ENCODE data around the gene TDP1. TPM values are rescaled to one million over a fixed set of nuclear protein-coding genes. Genes with fewer than 3 reads are reported as not detected.

Gene TDP1
- total and polyA plus RNA-seq, 2 experiments from 2014 or later: 23.0 to 63.6 TPM

DNA sequence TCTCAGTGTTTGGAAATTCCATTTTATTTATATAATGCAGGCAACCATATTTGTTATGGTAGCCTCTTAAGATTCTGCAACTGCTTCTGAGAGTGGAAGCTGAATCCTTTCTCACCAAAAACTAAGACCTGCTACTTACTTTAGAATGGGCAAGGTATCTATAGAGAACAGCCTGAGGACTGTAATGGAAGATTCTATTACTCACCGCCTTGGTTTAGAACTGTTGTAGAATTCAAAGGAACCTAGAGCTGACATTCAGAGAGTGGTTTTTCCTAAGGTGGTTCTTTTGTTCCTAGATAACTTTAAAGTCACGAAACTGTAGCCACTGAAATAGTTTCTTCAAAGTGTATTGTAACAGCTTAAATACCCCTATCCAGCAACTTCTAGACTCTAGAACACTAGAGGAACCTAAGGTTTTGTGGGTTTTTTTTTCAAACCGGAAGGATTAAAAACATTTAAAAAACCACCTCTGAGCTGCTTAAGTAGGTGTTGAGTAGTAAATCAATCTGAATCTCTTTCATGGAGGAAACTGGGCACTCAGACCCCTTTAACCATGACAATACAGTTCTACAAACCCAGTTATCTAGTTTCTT, 4.2 kb downstream of the TDP1 start:
- no peak overlapping the region for H3K27ac ChIP-seq (ENCODE audit: low read depth)
- no peak for TF ChIP-seq EZH2 (IDR thresholded peaks at IDR 0.05; ENCODE audit: low read depth, unreplicated experiment)

DNA sequence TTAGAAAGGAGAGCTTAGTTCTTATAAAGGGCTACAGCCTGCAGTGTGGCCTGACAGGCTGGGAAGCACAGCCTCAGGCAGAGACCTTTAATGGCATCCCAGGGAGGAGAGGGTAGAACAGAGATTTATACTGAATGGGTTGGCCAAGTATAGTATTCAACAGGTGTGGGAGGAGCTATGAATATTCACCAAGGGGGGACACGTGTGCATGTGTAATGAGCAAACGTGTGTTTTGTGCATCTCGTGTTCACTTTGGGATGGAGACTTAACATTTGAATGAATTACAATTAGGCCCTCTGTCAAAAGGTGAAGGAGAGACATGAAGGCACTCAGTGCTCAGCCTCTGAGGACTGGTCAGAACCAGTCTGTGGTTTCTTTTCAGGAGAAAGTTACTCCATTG, 5.2 kb downstream of the TDP1 start:
- ATAC-seq (no peak), DNase-seq (ENCODE audit: low spot score) (peak; percentile 6)
- no peak overlapping the region for H3K27ac ChIP-seq (ENCODE audit: low read depth)
- no peak overlapping the region; the same call in 1 of the 2 replicates for H3K27ac Mint-ChIP-seq
- H4K20me1 ChIP-seq (replicated peaks; ENCODE audit: insufficient read depth): peaks cover 11% of the 10 kb centered on the region
- H3K9me2 ChIP-seq (ENCODE audit: insufficient read depth): no peaks in the 10 kb centered on the region
- TF ChIP-seq STAT1 (IDR thresholded peaks at IDR 0.05; ENCODE audit: unreplicated experiment) (no peak), POLR2AphosphoS5 (IDR thresholded peaks at IDR 0.05; ENCODE audit: low read depth) (no peak), JUNB (IDR thresholded peaks at IDR 0.05; ENCODE audit: unreplicated experiment) (no peak), CREB1 (CRISPR knock-in tag; IDR thresholded peaks at IDR 0.05; ENCODE audit: low read depth) (no peak), ZNF331 (CRISPR knock-in tag; IDR thresholded peaks at IDR 0.05; ENCODE audit: low read depth) (no peak)
- TF ChIP-seq, protein P1, sequence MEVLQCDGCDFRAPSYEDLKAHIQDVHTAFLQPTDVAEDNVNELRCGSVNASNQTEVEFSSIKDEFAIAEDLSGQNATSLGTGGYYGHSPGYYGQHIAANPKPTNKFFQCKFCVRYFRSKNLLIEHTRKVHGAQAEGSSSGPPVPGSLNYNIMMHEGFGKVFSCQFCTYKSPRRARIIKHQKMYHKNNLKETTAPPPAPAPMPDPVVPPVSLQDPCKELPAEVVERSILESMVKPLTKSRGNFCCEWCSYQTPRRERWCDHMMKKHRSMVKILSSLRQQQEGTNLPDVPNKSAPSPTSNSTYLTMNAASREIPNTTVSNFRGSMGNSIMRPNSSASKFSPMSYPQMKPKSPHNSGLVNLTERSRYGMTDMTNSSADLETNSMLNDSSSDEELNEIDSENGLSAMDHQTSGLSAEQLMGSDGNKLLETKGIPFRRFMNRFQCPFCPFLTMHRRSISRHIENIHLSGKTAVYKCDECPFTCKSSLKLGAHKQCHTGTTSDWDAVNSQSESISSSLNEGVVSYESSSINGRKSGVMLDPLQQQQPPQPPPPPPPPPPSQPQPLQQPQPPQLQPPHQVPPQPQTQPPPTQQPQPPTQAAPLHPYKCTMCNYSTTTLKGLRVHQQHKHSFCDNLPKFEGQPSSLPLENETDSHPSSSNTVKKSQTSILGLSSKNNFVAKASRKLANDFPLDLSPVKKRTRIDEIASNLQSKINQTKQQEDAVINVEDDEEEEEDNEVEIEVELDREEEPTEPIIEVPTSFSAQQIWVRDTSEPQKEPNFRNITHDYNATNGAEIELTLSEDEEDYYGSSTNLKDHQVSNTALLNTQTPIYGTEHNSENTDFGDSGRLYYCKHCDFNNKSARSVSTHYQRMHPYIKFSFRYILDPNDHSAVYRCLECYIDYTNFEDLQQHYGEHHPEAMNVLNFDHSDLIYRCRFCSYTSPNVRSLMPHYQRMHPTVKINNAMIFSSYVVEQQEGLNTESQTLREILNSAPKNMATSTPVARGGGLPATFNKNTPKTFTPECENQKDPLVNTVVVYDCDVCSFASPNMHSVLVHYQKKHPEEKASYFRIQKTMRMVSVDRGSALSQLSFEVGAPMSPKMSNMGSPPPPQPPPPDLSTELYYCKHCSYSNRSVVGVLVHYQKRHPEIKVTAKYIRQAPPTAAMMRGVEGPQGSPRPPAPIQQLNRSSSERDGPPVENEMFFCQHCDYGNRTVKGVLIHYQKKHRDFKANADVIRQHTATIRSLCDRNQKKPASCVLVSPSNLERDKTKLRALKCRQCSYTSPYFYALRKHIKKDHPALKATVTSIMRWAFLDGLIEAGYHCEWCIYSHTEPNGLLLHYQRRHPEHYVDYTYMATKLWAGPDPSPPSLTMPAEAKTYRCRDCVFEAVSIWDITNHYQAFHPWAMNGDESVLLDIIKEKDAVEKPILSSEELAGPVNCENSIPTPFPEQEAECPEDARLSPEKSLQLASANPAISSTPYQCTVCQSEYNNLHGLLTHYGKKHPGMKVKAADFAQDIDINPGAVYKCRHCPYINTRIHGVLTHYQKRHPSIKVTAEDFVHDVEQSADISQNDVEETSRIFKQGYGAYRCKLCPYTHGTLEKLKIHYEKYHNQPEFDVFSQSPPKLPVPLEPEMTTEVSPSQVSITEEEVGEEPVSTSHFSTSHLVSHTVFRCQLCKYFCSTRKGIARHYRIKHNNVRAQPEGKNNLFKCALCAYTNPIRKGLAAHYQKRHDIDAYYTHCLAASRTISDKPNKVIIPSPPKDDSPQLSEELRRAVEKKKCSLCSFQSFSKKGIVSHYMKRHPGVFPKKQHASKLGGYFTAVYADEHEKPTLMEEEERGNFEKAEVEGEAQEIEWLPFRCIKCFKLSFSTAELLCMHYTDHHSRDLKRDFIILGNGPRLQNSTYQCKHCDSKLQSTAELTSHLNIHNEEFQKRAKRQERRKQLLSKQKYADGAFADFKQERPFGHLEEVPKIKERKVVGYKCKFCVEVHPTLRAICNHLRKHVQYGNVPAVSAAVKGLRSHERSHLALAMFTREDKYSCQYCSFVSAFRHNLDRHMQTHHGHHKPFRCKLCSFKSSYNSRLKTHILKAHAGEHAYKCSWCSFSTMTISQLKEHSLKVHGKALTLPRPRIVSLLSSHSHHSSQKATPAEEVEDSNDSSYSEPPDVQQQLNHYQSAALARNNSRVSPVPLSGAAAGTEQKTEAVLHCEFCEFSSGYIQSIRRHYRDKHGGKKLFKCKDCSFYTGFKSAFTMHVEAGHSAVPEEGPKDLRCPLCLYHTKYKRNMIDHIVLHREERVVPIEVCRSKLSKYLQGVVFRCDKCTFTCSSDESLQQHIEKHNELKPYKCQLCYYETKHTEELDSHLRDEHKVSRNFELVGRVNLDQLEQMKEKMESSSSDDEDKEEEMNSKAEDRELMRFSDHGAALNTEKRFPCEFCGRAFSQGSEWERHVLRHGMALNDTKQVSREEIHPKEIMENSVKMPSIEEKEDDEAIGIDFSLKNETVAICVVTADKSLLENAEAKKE (CRISPR knock-in tag; IDR thresholded peaks at IDR 0.05): no peak
- TF ChIP-seq, protein P2, sequence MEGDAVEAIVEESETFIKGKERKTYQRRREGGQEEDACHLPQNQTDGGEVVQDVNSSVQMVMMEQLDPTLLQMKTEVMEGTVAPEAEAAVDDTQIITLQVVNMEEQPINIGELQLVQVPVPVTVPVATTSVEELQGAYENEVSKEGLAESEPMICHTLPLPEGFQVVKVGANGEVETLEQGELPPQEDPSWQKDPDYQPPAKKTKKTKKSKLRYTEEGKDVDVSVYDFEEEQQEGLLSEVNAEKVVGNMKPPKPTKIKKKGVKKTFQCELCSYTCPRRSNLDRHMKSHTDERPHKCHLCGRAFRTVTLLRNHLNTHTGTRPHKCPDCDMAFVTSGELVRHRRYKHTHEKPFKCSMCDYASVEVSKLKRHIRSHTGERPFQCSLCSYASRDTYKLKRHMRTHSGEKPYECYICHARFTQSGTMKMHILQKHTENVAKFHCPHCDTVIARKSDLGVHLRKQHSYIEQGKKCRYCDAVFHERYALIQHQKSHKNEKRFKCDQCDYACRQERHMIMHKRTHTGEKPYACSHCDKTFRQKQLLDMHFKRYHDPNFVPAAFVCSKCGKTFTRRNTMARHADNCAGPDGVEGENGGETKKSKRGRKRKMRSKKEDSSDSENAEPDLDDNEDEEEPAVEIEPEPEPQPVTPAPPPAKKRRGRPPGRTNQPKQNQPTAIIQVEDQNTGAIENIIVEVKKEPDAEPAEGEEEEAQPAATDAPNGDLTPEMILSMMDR (conservative IDR thresholded peaks at IDR 0.05; ENCODE audit: low read depth in 2 of 2): no peak
- H3K4me3 Mint-ChIP-seq: no peak overlapping the region
- peaks cover 3% of the 10 kb centered on the region for H3K27me3 Mint-ChIP-seq (ENCODE audit: insufficient read depth, low read depth, poor library complexity)
- peaks cover 22% of the 10 kb centered on the region for H3K9me3 Mint-ChIP-seq
- 0 out of 2 replicates have a peak, but pooled peaks cover 4% of the 10 kb centered on the region for H3F3A ChIP-seq (replicated peaks; ENCODE audit: low read depth)
- peaks cover 42% of the 10 kb centered on the region for H3K79me2 ChIP-seq (replicated peaks; ENCODE audit: insufficient read depth)
- H3K4me2 ChIP-seq: no peak overlapping the region
- H3K4me1 ChIP-seq (ENCODE audit: insufficient read depth): peaks cover 20% of the 10 kb centered on the region; the same call in 1 of the 2 replicates
- H3K36me3 Mint-ChIP-seq (ENCODE audit: low read depth): peaks cover 50% of the 10 kb centered on the region
- no peak overlapping the region for H3K4me3 ChIP-seq
- H3K36me3 ChIP-seq (ENCODE audit: insufficient read depth): peaks cover 9% of the 10 kb centered on the region; the same call in 1 of the 2 replicates
- H3K4me1 Mint-ChIP-seq: peaks cover 20% of the 10 kb centered on the region
- H3K27me3 ChIP-seq (ENCODE audit: insufficient read depth): no peaks in the 10 kb centered on the region
- no peak overlapping the region for H2AFZ ChIP-seq

More for the DNA sequence above, 4.2 kb downstream of the TDP1 start:
- H3K79me2 ChIP-seq (replicated peaks; ENCODE audit: insufficient read depth): peaks cover 40% of the 10 kb centered on the region
- 0 out of 2 replicates have a peak, but pooled peaks cover 4% of the 10 kb centered on the region for H3F3A ChIP-seq (replicated peaks; ENCODE audit: low read depth)
- peaks cover 20% of the 10 kb centered on the region; the same call in 1 of the 2 replicates for H3K4me1 ChIP-seq (ENCODE audit: insufficient read depth)
- H4K20me1 ChIP-seq (replicated peaks; ENCODE audit: insufficient read depth): peaks cover 11% of the 10 kb centered on the region
- H3K9me2 ChIP-seq (ENCODE audit: insufficient read depth): no peaks in the 10 kb centered on the region
- H2AFZ ChIP-seq: no peak overlapping the region
- ATAC-seq (no peak), DNase-seq (ENCODE audit: low spot score) (no peak)
- Mint-ChIP-seq H3K27ac (no peak overlapping the region), H3K9me3 (peaks cover 22% of the 10 kb centered on the region), H3K36me3 (ENCODE audit: low read depth) (peaks cover 50% of the 10 kb centered on the region), H3K27me3 (ENCODE audit: insufficient read depth, low read depth, poor library complexity) (peaks cover 3% of the 10 kb centered on the region), H3K4me3 (no peak overlapping the region), H3K4me1 (peaks cover 20% of the 10 kb centered on the region)
- H3K27me3 ChIP-seq (ENCODE audit: insufficient read depth): no peaks in the 10 kb centered on the region
- peaks cover 9% of the 10 kb centered on the region; the same call in 1 of the 2 replicates for H3K36me3 ChIP-seq (ENCODE audit: insufficient read depth)
- no peak overlapping the region for H3K4me3 ChIP-seq
- no peak overlapping the region for H3K4me2 ChIP-seq
